GM21576 (cell line): ENCODE results near the gene EVPL.
"Not testable (repeated sequence)": the region's sequence is repeated elsewhere in the genome, so short reads cannot be mapped to it uniquely, and the experiment has no call there.

Experiments
- ATAC-seq: cut with Tn5 transposase; IDR thresholded peaks from one replicate; pipeline ENCODE4 v1.9.1; 2021; ENCODE audit warnings: mild to moderate bottlenecking, moderate library complexity; ENCODE audit not compliant: unreplicated experiment

Gene EVPL

DNA sequence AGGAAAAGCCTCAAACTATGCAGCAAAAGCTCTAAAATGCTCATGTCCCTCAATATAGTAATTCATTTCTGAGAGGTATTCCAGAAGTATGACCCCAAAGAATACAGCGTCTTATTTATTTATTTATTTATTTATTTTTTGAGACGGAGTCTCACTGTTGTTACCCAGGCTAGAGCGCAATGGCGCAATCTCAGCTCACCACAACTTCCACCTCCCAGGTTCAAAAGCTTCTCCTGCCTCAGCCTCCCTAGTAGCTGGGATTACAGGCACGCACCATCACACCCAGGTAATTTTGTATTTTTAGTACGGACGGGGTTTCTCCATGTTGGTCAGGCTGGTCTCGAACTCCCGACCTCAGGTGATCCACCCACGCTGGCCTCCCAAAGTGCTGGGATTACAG, 58.1 kb downstream of the EVPL start:
- not testable (repeated sequence) for ATAC-seq

DNA sequence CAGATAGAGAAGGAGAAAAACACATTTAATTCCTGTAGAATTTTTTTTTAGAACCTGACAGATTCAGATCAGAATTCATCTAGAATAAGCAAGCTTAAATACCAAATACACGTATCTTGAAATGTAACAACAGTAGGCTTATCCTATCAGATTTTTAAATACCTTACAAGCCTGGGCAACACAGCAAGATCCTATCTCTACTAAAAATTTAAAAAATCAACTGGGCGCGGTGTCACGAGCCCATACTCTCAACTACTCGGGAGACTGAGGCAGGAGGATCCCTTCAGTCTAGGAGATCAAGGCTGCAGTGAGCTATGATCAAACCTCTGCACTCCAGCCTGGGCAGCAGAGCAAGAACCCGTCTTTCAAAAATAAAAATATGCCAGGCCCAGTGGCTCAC, 61.6 kb downstream of the EVPL start:
- ATAC-seq, result no peak

DNA sequence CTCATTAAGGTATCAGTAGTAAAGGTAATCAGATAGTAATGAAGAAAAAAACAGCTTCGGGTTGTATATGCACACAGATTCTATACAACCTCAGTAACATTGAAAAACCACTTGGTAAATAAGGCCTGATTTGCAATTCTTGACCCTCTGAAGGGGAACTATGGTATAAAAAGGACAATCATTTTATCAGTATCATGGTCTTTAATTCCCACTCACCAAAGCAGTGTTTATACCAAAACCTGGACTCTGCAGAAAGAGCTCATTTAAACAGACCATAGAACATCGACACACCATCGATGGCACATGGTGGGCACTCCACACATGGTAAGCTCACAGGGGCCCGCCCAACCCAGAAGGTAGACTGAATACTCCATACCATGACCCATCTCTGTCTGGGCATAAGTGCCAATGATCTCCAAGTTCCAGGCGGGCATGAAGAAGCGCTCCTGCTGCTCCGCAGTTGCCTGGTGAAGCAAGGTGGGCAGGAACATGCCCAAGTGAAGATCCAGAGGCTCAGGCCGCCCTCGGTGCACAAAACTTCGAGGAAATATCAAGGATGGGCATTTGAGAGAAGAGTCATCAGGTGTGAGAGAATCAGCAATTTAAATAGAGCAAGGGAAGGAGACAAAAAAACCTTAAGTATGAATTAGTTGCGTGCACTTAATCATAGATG, 67.1 kb downstream of the EVPL start:
- ATAC-seq, result no peak

DNA sequence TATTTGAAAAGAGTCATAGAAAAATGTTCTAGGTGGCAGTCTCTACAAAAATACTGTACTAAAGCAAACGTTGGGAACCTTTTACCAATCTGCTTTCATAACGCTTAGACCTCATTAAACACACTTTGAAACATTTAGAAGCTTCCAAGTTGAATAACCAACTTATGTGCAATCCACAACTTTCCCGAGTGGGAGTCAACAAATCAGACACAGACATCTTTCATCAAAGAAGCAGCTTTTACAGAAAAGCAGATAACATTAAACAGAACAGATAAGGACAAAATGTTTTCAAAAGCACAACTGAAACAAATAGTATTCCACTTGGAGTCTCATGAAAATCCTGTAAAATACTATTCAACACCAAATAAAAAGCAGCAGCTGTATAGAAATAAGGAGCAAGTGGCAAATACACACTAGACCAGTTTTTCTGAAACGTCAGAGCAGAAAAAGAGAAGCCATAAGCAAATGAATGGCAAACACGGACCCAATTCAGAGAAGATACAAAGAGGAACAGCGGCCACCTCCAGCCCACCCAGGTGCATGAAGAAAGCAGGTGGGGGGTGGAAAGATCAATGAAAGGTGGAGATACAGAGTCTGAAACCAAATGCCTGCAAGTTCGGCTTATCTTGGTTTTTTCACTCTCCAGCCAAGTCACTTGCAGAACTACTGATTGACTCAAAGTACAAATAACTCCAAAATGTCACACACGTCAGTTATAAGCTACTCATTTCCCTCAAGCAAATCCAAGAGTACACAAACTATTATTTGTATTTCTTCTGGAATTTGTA, 67.9 kb downstream of the EVPL start:
- ATAC-seq, result no peak
